Adrenal gland (tissue), 12 donors: ENCODE data around the gene RPH3AL. TPM values are rescaled to one million over a fixed set of nuclear protein-coding genes. Genes with fewer than 3 reads are reported as not detected.
"Not testable (repeated sequence)": the region's sequence is repeated elsewhere in the genome, so short reads cannot be mapped to it uniquely, and the experiment has no call there.

Source experiments
- DNase-seq, 7 donors: peaks; one replicate each; pipeline ENCODE4 v3.0.0-alpha.2; 2019 to 2020
- H3K27ac ChIP-seq, 5 donors: fragments of 200-600 bp; sonication (generic) in 4 of 5; 1 replicate in 3 of 5; 2 replicates in 2 of 5; pipeline versions ENCODE4 v1.5.1 to v1.8.0; 2016 to 2020; ENCODE audit warnings: mild to moderate bottlenecking in 1 of 5
- H3K27me3 ChIP-seq: fragments of 200-600 bp; 2 replicates; pipeline ENCODE4 v1.8.0; 2021
- H3K36me3 ChIP-seq, 2 donors: fragments of 200-600 bp; replicated peaks in 1 of 2; 1 replicate in 1 of 2; 2 replicates in 1 of 2; pipeline versions ENCODE4 v1.5.1 to v1.8.0; 2018 to 2022
- H3K4me1 ChIP-seq, 2 donors: fragments of 200-600 bp; replicated peaks in 1 of 2; 1 replicate in 1 of 2; 2 replicates in 1 of 2; pipeline versions ENCODE4 v1.5.1 to v1.8.0; 2018 to 2021
- H3K4me3 ChIP-seq, 4 donors: fragments of 200-600 bp; sonication (generic) in 3 of 4; one replicate each; pipeline ENCODE4 v1.5.1; 2016 to 2018
- H3K9me3 ChIP-seq, 3 donors: fragments of 200-600 bp; sonication (generic) in 1 of 3; replicated peaks in 1 of 3; 1 replicate in 2 of 3; 2 replicates in 1 of 3; pipeline versions ENCODE4 v1.5.1 to v1.8.0; 2016 to 2021
- CTCF ChIP-seq, 6 experiments: fragments of 450-650 bp in 4 of 6; fragments of 200-600 bp in 2 of 6; sonication (generic) in 1 of 6; IDR thresholded peaks; 1 replicate in 5 of 6; 2 replicates in 1 of 6; pipeline versions ENCODE4 v1.5.1 to v1.8.0; 2016 to 2021; ENCODE audit warnings: antibody characterized with exemption in 6 of 6, mild to moderate bottlenecking in 2 of 6, moderate library complexity in 1 of 6
- POLR2A ChIP-seq, 2 donors: fragments of 450-650 bp; IDR thresholded peaks; one replicate each; pipeline ENCODE4 v1.6.1; 2017; ENCODE audit warnings: antibody characterized with exemption in 2 of 2, mild to moderate bottlenecking in 2 of 2, moderate library complexity in 1 of 2
- WGBS, 4 donors: extraction: QIAGEN DNeasy Blood & Tissue Kit in 2 of 4; methylation state at CpG; one replicate each; pipeline versions ENCODE4 v1.1.5 to v1.1.7; 2013 to 2017; 5-methylcytosine and 5-hydroxymethylcytosine counted together
- intact Hi-C, 2 donors: fragments of 100-400 bp; cut with DNase I; formaldehyde crosslinking; loops; one replicate each; pipeline versions ENCODE4 v1.14.1 to v1.15.0; 2022 to 2023
- polyA plus RNA-seq, 3 donors: library from polyadenylated mRNA; stranded (reverse); fragments of 200-250 nt in 2 of 3; fragments of 350-450 nt in 1 of 3; fragmentation: Illumina TruSeq in 1 of 3; extraction: RNeasy Lipid Tissue Mini Kit (QIAGEN cat#74804) in 1 of 3; gene quantifications; one replicate each; pipeline ENCODE4 v1.2.3, GENCODE V29; 2013 to 2014
- total RNA-seq, 9 donors: library from RNA; depleted of rRNA in 4 of 9; stranded (reverse); fragments of >200 nt in 4 of 9; fragments of 120-200 nt in 1 of 9; fragmentation: NEBNext Ultra II Directional in 1 of 9; extraction: Animal tissue kit (Norgen Biotek cat#: 25700) in 1 of 9; gene quantifications; one replicate each; pipeline versions ENCODE4 v1.1.0 to v1.2.4, GENCODE V29; 2013 to 2023
- donor health status: healthy with polysubstance abuse.
- donor health status: Bipolar disorder and iron deficiency.
- donor health status: DM: yes; HTN: yes; CAD: no.
- donor health status: DM: no; HTN: no; CAD: no.
- donor health status: DM: no; HTN: no; CAD: no.
- donor health status: DM: yes; HTN: yes; CAD: no.

RPH3AL gene
- total and polyA plus RNA-seq, 12 donors = 7.7 to 79.2 (median 33.7) TPM

GRCh38 chr17:373613-374230 is 21.1 kb upstream of the RPH3AL start:
- H3K4me3 ChIP-seq = no peak overlapping the region
- WGBS, 4 donors = 71 to 86% (median 78%) methylated on average over 7 of the region's 7 CpGs
- DNase-seq = peak in 1 of 7 donors; percentile 40
- H3K27me3 ChIP-seq = no peaks in the 10 kb centered on the region
- intact Hi-C loops = no loop called here
- H3K9me3 ChIP-seq = no peaks in the 10 kb centered on the region
- no peaks in the 10 kb centered on the region for H3K36me3 ChIP-seq
- no peak overlapping the region for H3K27ac ChIP-seq
- H3K4me1 ChIP-seq = peaks cover 0 to 10% of the 10 kb centered on the region in 2 donors
- TF ChIP-seq CTCF (IDR thresholded peaks at IDR 0.05) = no peak
- no peak for TF ChIP-seq POLR2A (IDR thresholded peaks at IDR 0.05)

GRCh38 chr17:372157-373152 is 19.8 kb upstream of the RPH3AL start:
- H3K9me3 ChIP-seq = no peaks in the 10 kb centered on the region
- H3K27ac ChIP-seq = no peak overlapping the region
- H3K4me3 ChIP-seq = no peak overlapping the region
- intact Hi-C loops = no loop called here
- no peaks in the 10 kb centered on the region for H3K27me3 ChIP-seq
- WGBS, 4 donors = 50 to 65% (median 57%) methylated on average over 18 of the region's 18 CpGs
- H3K36me3 ChIP-seq = no peaks in the 10 kb centered on the region
- TF ChIP-seq CTCF (IDR thresholded peaks at IDR 0.05) (no peak), POLR2A (IDR thresholded peaks at IDR 0.05) (no peak)
- peaks cover 0 to 10% of the 10 kb centered on the region in 2 donors for H3K4me1 ChIP-seq
- no peak for DNase-seq

GRCh38 chr17:371583-371982 is 19.0 kb upstream of the RPH3AL start:
- no peak overlapping the region for H3K27ac ChIP-seq
- H3K9me3 ChIP-seq = no peaks in the 10 kb centered on the region
- H3K36me3 ChIP-seq = no peaks in the 10 kb centered on the region
- DNase-seq = no peak
- TF ChIP-seq POLR2A (IDR thresholded peaks at IDR 0.05) (no peak), CTCF (IDR thresholded peaks at IDR 0.05) (no peak)
- peaks cover 0 to 10% of the 10 kb centered on the region in 2 donors for H3K4me1 ChIP-seq
- intact Hi-C loops = no loop called here
- WGBS, 4 donors = 88 to 90% (median 89%) methylated on average over 13 of the region's 13 CpGs
- no peak overlapping the region for H3K4me3 ChIP-seq
- H3K27me3 ChIP-seq = no peaks in the 10 kb centered on the region

GRCh38 chr17:367656-368055 is 15.0 kb upstream of the RPH3AL start:
- H3K36me3 ChIP-seq, H3K27ac ChIP-seq, H3K9me3 ChIP-seq, H3K4me3 ChIP-seq, DNase-seq, intact Hi-C loops, H3K4me1 ChIP-seq, H3K27me3 ChIP-seq: not testable (repeated sequence)
- 92 to 97% (median 97%) methylated on average over 15 to 17 of the region's 17 CpGs for WGBS, 4 donors

- not testable (repeated sequence) for H3K4me1 ChIP-seq, DNase-seq
- 84 to 90% (median 89%) methylated on average over 24 to 33 of the region's 33 CpGs for WGBS, 4 donors
These were observed 14.3 kb upstream of the RPH3AL start for GRCh38 chr17:366657-367615.

More at GRCh38 chr17:366657-367615, 14.3 kb upstream of the RPH3AL start:
- H3K36me3 ChIP-seq, H3K27me3 ChIP-seq, H3K27ac ChIP-seq, H3K9me3 ChIP-seq, H3K4me3 ChIP-seq, intact Hi-C loops: not testable (repeated sequence)
